ENCODE data around the gene TEX12. TPM values are rescaled to one million over a fixed set of nuclear protein-coding genes. Genes with fewer than 3 reads are reported as not detected.
A peak's percentile ranks its signal among the peaks of the same experiment; 100 is the strongest.

The TEX12 gene
- total RNA-seq, 1 donor from 2014 or later, result not detected

- Histone ChIP-seq H3K27me3 (ENCODE audit: control insufficient read depth, insufficient read depth, low read length) (no peaks in the 10 kb centered on the region), H3K4me3 (ENCODE audit: low read depth, low read length) (no peak overlapping the region), H3K36me3 (ENCODE audit: control insufficient read depth, insufficient read depth, low read length) (no peaks in the 10 kb centered on the region)
- peak; percentile 69 for DNase-seq (ENCODE audit: low read depth)
- TF ChIP-seq CTCF (IDR thresholded peaks at IDR 0.05; ENCODE audit: insufficient read depth, low read length, poor library complexity, severe bottlenecking), result no peak
These were observed 38.6 kb upstream of the TEX12 start for GRCh38 chr11:112128483-112129121.

GRCh38 chr11:112129656-112130055, 37.5 kb upstream of the TEX12 start:
- H3K36me3 ChIP-seq (ENCODE audit: control insufficient read depth, insufficient read depth, low read length), result no peaks in the 10 kb centered on the region
- no peaks in the 10 kb centered on the region for H3K27me3 ChIP-seq (ENCODE audit: control insufficient read depth, insufficient read depth, low read length)
- TF ChIP-seq CTCF (IDR thresholded peaks at IDR 0.05; ENCODE audit: insufficient read depth, low read length, poor library complexity, severe bottlenecking), result no peak
- H3K4me3 ChIP-seq (ENCODE audit: low read depth, low read length), result no peak overlapping the region
- no peak for DNase-seq (ENCODE audit: low read depth)

- Histone ChIP-seq H3K27me3 (ENCODE audit: control insufficient read depth, insufficient read depth, low read length) (no peaks in the 10 kb centered on the region), H3K36me3 (ENCODE audit: control insufficient read depth, insufficient read depth, low read length) (no peaks in the 10 kb centered on the region), H3K4me3 (ENCODE audit: low read depth, low read length) (no peak overlapping the region)
- DNase-seq (ENCODE audit: low read depth), result no peak
- TF ChIP-seq CTCF (IDR thresholded peaks at IDR 0.05; ENCODE audit: insufficient read depth, low read length, poor library complexity, severe bottlenecking), result no peak
These were observed 34.4 kb upstream of the TEX12 start for GRCh38 chr11:112132737-112133136.

GRCh38 chr11:112134473-112134872, 32.7 kb upstream of the TEX12 start:
- Histone ChIP-seq H3K4me3 (ENCODE audit: low read depth, low read length) (no peak overlapping the region), H3K27me3 (ENCODE audit: control insufficient read depth, insufficient read depth, low read length) (no peaks in the 10 kb centered on the region), H3K36me3 (ENCODE audit: control insufficient read depth, insufficient read depth, low read length) (no peaks in the 10 kb centered on the region)
- DNase-seq (ENCODE audit: low read depth), result no peak
- TF ChIP-seq CTCF (IDR thresholded peaks at IDR 0.05; ENCODE audit: insufficient read depth, low read length, poor library complexity, severe bottlenecking), result no peak

- no peak for DNase-seq (ENCODE audit: low read depth)
- TF ChIP-seq CTCF (IDR thresholded peaks at IDR 0.05; ENCODE audit: insufficient read depth, low read length, poor library complexity, severe bottlenecking), result no peak
- no peaks in the 10 kb centered on the region for H3K36me3 ChIP-seq (ENCODE audit: control insufficient read depth, insufficient read depth, low read length)
- no peak overlapping the region for H3K4me3 ChIP-seq (ENCODE audit: low read depth, low read length)
- no peaks in the 10 kb centered on the region for H3K27me3 ChIP-seq (ENCODE audit: control insufficient read depth, insufficient read depth, low read length)
These were observed 23.6 kb upstream of the TEX12 start for GRCh38 chr11:112143597-112143996.

GRCh38 chr11:112150517-112150916, 16.7 kb upstream of the TEX12 start:
- no peak for TF ChIP-seq CTCF (IDR thresholded peaks at IDR 0.05; ENCODE audit: insufficient read depth, low read length, poor library complexity, severe bottlenecking)
- DNase-seq (ENCODE audit: low read depth), result no peak
- Histone ChIP-seq H3K4me3 (ENCODE audit: low read depth, low read length) (no peak overlapping the region), H3K27me3 (ENCODE audit: control insufficient read depth, insufficient read depth, low read length) (no peaks in the 10 kb centered on the region), H3K36me3 (ENCODE audit: control insufficient read depth, insufficient read depth, low read length) (no peaks in the 10 kb centered on the region)
